GM15510 (cell line): ENCODE results near the gene SYMPK.

Source experiments
- POLR2A ChIP-seq: IDR thresholded peaks from 3 replicates; pipeline ENCODE4 v1.6.1; 2011; ENCODE audit warnings: borderline replicate concordance; ENCODE audit not compliant: insufficient read length; ENCODE audit errors: extremely low read depth

The SYMPK gene

DNA sequence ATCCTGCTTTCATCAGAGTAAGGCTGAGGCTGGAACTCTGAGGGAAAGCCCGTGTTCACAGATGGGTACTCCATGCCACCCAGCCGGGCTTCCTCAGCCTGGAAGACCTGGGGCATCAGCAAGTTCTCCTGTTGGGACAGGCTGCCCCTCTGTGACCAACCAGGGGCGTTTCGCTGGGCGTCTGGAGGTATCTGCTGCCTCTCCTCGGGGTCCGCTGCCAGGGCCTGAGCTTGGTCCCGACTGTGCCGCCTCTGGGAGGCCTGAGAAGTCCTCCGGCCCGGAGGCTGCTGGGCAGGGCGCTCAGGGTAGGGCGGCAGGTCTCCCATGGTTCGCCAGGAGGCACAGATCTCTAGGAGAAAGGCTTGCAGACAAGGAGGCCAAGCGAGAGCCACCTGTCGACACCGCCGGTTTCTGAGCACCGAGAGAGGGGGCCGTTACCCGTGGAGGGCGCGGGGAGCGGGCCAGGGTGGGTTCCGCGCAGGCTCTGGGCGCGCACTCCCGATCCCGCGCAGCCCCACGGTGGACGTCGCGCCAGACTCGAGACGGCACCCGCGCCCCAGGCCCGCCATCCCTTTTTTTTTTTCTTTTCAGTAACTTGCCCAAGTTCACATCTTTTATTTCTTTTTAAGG, 48.0 kb downstream of the SYMPK start, which contains the start of gene RSPH6A:
Gene RSPH6A, minus strand, starts transcription at position 458 of the 630 bp plus-strand sequence. Its CDS starts 132 bp downstream, at position 326.
- no peak for TF ChIP-seq POLR2A

GRCh38 chr19:45814166-45814780, 48.7 kb downstream of the SYMPK start:
- TF ChIP-seq POLR2A: no peak

DNA sequence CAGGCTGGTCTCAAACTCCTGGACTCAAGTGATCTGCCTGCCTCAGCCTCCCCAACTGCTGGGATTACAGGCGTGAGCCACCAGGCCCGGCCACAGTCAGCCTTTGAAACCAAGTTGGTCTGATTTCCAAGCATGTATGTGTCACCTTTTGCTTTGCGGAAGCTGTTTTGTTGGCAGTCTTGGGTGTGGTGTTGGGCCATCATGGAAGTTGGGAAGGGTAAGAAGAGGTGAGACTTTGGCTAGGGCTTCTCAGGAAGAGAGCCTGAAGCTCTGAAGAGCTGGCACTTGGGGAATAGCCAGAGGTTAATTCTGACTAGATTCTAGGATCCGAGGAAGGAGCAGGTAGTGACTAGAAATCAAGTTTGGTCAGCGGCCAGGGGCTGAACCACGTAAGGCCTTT, 50.6 kb downstream of the SYMPK start:
- TF ChIP-seq POLR2A: no peak

- no peak for TF ChIP-seq POLR2A
Observed at GRCh38 chr19:45809643-45810159, 53.2 kb downstream of the SYMPK start.

- TF ChIP-seq POLR2A: no peak
Observed at GRCh38 chr19:45805719-45806118, 57.2 kb downstream of the SYMPK start.

DNA sequence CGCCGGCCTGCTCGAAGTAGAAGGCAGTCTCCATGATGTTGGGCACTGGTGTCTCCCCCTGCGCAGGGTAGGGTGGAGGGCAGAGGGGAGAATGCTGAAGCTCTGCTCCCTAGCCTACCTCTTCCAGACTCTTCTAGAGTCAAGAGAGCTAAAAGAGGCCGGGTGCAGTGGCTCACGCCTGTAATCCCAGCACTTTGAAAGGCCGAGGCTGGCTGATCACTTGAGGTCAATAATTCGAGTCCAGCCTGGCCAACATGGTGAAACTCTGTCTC, 58.1 kb downstream of the SYMPK start:
- no peak for TF ChIP-seq POLR2A

DNA sequence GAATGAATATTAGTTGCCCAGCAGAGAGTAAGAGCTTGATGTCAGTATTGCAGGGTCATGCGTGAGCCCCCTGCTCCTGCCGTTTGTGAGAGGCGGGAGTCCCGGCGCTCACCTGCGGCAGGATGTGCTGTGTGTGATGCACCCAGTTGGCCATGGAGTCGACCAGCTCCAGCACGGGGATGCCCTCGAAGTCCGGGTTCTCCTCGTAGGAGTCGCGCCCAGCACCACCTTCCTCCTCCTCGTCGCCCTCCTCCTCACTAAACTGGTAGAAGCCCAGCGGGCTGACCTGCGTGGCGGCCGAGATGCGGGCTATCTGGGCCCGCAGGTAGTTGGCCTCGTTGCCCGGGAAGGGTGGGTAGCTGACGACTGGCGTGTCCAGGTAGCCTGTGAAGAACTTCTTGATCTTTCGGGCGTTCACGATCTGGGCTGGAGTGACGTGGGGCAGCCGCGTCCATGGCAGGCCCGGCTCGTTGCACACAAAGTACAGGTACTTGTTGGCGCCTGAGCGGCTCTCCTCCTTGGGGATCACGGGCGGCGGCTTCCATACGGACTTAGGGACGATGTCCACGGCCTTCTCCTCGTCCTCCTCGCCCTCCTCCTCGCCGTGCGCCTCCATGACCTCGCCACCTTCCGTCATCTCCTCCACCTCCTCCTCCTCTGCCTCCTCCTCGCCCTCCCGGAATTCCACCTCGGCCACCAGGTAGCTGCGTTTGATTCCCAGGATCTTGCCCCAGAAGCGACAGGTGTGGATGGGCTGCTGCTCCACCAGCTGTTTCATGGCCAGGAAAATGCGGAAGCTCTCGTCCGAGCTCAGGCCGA, 58.6 kb downstream of the SYMPK start:
- TF ChIP-seq POLR2A: no peak

- TF ChIP-seq POLR2A: no peak
Observed at GRCh38 chr19:45801603-45802175, 61.3 kb downstream of the SYMPK start.

DNA sequence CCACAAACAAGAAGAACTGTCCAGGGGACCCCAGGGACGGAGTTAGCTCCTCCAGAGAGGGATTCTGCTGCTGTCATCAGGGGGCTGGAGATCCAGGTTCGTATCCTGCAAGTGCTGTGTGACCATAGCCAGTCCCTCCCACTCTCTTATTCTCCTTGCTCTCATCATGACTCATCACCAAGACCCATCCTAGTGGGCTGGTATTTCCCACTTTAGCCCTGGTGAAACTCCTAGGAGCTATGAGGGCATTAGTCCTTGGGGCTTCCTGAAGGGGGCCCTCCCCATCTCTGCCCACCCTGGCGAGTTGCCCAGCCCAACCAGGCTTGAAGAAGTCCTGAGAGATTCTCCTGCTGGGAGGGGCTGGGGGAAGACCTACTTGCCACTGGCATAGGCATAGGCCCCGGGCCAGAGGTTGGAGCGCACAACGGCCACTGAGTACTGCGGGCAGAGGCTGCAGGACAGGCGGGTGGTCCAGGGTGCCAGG, 62.8 kb downstream of the SYMPK start:
- TF ChIP-seq POLR2A: no peak

GRCh38 chr19:45798995-45799517, 63.9 kb downstream of the SYMPK start:
- TF ChIP-seq POLR2A: no peak

DNA sequence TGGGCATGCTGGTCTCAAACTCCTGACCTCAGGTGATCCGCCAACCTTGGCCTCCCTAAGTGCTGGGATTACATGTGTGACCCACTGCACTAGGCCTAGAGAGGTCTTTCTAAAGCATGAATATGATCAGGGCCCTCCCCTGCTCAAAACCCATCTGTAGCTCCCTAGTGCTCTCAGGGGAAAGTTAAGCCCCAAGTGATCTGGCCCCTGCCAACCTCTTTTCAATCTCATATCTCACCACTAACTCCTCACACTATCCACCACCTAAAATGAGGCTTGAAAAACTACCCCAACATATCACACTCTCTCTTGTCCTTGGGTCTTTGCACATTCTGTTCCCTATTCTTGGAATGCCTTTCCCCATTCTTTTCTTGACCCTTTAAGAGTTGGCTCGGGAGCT, 68.3 kb downstream of the SYMPK start:
- no peak for TF ChIP-seq POLR2A

- TF ChIP-seq POLR2A: no peak
Observed at GRCh38 chr19:45793876-45794275, 69.1 kb downstream of the SYMPK start.

DNA sequence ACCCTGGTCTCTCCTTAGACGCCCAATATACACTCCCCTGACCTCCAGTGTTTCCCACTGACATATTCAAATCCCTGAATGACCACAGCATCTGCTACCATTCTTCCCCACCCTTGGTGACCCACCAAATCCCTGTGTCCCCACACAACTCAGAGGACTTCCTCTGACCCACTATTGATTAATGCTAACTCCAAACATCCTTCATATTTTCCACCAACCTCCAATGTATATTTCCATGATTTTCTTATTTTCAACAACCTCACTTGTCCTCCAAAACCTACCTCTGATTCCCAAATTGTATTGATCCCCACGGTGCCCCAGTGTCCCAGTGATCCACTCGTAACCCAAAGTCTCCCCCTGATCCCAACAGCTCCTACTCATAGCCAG, 69.8 kb downstream of the SYMPK start:
- no peak for TF ChIP-seq POLR2A

DNA sequence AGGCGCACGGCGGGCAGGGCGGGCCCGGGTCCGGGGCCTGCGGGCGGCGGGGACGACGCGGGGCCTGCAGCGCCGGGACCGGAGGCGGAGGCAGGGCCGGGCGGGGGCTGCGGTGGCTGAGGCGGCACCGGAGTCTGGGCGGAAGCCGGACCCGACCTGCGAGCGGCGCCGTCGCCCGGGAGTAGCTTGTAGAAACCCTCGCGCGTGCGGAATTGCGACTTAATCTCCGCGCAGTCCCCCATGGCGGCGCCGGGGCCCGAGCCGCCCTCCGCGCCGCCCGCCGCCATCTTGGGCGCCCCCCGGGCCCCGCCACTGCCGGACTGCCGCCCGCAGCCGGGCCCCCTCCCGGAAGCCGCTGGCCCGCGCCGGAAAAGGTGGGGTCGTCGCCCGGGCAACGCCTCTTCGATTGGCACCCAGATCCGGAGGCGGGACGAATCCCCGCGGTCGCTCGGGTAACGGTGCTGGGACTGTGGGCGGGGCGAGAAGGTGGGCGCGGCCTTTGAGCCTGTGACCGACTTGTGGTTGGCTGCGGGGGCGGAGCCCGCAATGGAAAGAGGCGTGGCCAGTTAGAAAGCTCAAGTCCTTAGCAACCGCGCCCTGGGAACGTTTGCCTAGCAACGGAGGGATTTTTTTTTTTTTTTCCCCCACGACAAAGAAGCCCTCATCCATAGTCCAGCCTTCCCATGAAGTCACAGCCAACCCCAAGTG, 70.3 kb downstream of the SYMPK start, which contains the start of gene DMWD:
Gene DMWD, minus strand, starts transcription at position 376 of the 708 bp plus-strand sequence. Its CDS starts 89 bp downstream, at position 287.
- peak; percentile 85 for TF ChIP-seq POLR2A
